Progenitor cell of endocrine pancreas (in vitro differentiated cells): ENCODE results near the gene CNNM2. TPM values are rescaled to one million over a fixed set of nuclear protein-coding genes. Genes with fewer than 3 reads are reported as not detected.
"Not testable (repeated sequence)": the region's sequence is repeated elsewhere in the genome, so short reads cannot be mapped to it uniquely, and the experiment has no call there.

ENCODE experiments used
- DNase-seq: peaks from one replicate; pipeline ENCODE4 v3.0.0; 2021; ENCODE audit warnings: low spot score; ENCODE audit not compliant: unreplicated experiment
- H3K27ac Mint-ChIP-seq: 2 replicates; pipeline ENCODE4 v1.8.0; 2021; ENCODE audit warnings: mild to moderate bottlenecking, moderate library complexity, mixed read lengths
- H3K27me3 Mint-ChIP-seq: 2 replicates; pipeline ENCODE4 v1.8.0; 2021; ENCODE audit warnings: mixed read lengths
- H3K36me3 Mint-ChIP-seq: 2 replicates; pipeline ENCODE4 v1.8.0; 2022; ENCODE audit warnings: mixed read lengths; ENCODE audit not compliant: insufficient read depth
- H3K4me1 Mint-ChIP-seq: 2 replicates; pipeline ENCODE4 v1.8.0; 2021; ENCODE audit warnings: low read depth, mixed read lengths
- H3K4me3 Mint-ChIP-seq: 2 replicates; pipeline ENCODE4 v1.8.0; 2021; ENCODE audit warnings: low read depth, mild to moderate bottlenecking, moderate library complexity, mixed read lengths
- H3K9me3 Mint-ChIP-seq: 2 replicates; pipeline ENCODE4 v1.8.0; 2021; ENCODE audit warnings: low read depth, mixed read lengths
- CTCF ChIP-seq: fragments of 200-600 bp; sonication (generic); IDR thresholded peaks from one replicate; pipeline ENCODE4 v1.5.0; 2021; ENCODE audit warnings: antibody characterized with exemption, mild to moderate bottlenecking; ENCODE audit not compliant: unreplicated experiment
- total RNA-seq: library from RNA; stranded (reverse); gene quantifications from 2 replicates; pipeline ENCODE4 v1.2.1, GENCODE V29; 2021

The CNNM2 gene
- total RNA-seq, 1 donor from 2014 or later, result 14.5 TPM

GRCh38 chr10:103124420-103125096, 206.5 kb downstream of the CNNM2 start:
- DNase-seq, result no peak
- no peak for TF ChIP-seq CTCF
- Mint-ChIP-seq H3K4me1 (peaks cover 5% of the 10 kb centered on the region), H3K36me3 (peaks cover 14% of the 10 kb centered on the region), H3K4me3 (no peak overlapping the region), H3K27ac (peak overlapping the region; percentile 2), H3K9me3 (no peaks in the 10 kb centered on the region), H3K27me3 (no peaks in the 10 kb centered on the region)

DNA sequence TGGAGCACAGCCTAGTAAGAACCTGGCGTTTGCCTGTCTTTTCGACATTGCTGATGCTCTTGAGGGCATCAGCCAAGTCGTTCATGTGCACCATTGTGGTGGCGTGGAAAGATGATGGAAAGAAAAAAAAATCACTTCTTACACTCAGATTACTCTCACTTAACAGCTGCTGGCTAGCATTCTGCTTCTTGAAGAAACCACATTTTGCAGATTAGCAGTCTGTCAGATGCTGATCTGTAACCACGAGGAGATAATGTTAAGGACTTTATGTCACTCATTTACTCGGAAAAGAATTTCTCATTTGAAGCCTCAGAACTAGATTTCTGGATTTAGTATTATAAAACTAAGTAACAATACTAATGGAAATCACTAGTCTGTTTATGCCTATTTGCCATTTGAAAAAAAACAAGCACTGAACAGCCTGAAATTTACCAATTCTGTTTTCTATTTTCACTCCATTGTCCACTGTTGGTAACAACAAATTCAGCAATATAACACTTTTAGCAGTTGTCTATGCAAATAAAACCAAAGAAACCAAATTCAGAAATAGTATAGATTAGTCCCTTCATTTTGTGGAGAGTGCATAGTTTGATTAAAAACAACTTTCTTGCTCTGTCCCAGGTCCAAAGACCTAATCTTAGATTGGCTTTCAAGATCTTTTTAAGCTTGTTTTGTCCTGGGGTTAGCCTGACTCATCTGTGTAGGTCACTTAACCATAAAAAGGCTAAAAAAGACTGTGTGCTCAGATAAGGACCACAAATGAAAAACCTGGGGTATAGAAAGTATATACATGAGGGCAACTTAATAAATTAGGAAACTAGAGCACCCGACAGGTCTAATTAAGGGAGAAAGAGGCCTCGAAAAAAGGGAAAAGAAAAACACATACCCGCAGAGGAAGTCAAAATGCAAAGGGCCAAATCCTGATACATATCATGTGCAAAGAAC, 207.5 kb downstream of the CNNM2 start:
- Mint-ChIP-seq H3K4me3 (no peak overlapping the region), H3K36me3 (peaks cover 15% of the 10 kb centered on the region), H3K27ac (peak overlapping the region; percentile 13), H3K9me3 (peaks cover 2% of the 10 kb centered on the region), H3K27me3 (no peaks in the 10 kb centered on the region), H3K4me1 (peaks cover 6% of the 10 kb centered on the region)
- no peak for DNase-seq
- no peak for TF ChIP-seq CTCF

DNA sequence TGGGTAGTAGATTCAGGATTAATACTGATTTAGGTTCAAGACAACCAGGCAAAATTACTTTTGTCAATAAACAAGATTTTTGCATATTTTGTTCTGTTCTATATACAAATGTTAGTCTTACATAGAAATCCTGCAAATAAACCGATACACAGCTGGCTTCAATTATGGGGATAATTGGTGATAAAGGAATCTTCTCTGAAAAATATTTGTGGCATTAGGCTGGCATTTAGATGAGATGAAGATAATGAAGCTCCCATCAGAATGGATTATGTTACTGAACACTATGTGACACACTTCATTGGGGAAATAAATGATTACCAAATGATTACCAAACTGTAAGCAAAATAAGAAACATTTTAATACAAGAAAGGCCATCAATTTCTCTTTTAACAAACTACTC, 209.1 kb downstream of the CNNM2 start:
- no peak for TF ChIP-seq CTCF
- H3K27me3 Mint-ChIP-seq, result no peaks in the 10 kb centered on the region
- H3K4me1 Mint-ChIP-seq, result peaks cover 8% of the 10 kb centered on the region
- DNase-seq, result no peak
- no peak overlapping the region for H3K4me3 Mint-ChIP-seq
- peaks cover 29% of the 10 kb centered on the region for H3K36me3 Mint-ChIP-seq
- peaks cover 7% of the 10 kb centered on the region for H3K9me3 Mint-ChIP-seq
- H3K27ac Mint-ChIP-seq, result peak overlapping the region; percentile 84

DNA sequence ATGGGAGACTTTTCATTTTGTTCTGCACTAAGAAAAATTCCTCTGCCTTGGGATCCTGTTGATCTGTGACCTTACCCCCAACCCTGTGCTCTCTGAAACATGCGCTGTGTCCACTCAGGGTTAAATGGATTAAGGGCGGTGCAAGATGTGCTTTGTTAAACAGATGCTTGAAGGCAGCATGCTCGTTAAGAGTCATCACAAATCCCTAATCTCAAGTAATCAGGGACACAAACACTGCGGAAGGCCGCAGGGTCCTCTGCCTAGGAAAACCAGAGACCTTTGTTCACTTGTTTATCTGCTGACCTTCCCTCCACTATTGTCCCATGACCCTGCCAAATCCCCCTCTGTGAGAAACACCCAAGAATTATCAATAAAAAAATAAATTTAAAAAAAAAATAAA, 212.1 kb downstream of the CNNM2 start:
- not testable (repeated sequence) for H3K4me1 Mint-ChIP-seq, H3K27ac Mint-ChIP-seq, H3K27me3 Mint-ChIP-seq, DNase-seq, H3K4me3 Mint-ChIP-seq
- Mint-ChIP-seq H3K9me3 (peaks cover 11% of the 10 kb centered on the region), H3K36me3 (peaks cover 50% of the 10 kb centered on the region)

DNA sequence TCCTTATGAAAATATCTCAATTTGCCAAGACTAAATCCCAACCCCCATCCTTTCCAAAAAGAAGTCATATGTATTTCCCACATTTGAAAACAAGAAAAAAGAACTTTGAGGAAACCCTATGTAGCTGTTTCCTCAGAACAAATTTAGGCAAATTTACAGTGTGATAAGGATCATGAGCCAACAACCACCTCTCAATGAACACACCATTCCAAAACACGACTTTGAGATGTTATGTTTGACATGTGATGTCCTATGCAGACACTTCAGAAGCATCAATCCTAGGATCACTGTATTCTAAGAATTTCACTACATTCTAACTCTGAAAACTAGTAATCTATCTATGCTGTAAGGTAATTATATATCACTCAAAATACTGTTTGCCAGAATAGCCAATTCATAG, 212.8 kb downstream of the CNNM2 start:
- TF ChIP-seq CTCF, result no peak
- no peaks in the 10 kb centered on the region for H3K27me3 Mint-ChIP-seq
- no peak overlapping the region for H3K4me3 Mint-ChIP-seq
- peaks cover 53% of the 10 kb centered on the region for H3K36me3 Mint-ChIP-seq
- H3K9me3 Mint-ChIP-seq, result peaks cover 11% of the 10 kb centered on the region
- peak overlapping the region; percentile 89 for H3K27ac Mint-ChIP-seq
- peaks cover 5% of the 10 kb centered on the region for H3K4me1 Mint-ChIP-seq
- DNase-seq, result no peak

- Mint-ChIP-seq H3K9me3 (peaks cover 14% of the 10 kb centered on the region), H3K36me3 (peaks cover 62% of the 10 kb centered on the region)
- not testable (repeated sequence) for H3K4me3 Mint-ChIP-seq, DNase-seq, H3K27ac Mint-ChIP-seq, H3K27me3 Mint-ChIP-seq, H3K4me1 Mint-ChIP-seq
Observed at GRCh38 chr10:103135168-103135567, 217.1 kb downstream of the CNNM2 start.
